DOHH2 (cell line): ENCODE results near the gene RPL28.

Source experiments
- H3F3A ChIP-seq: fragments of 200-600 bp; sonication (generic), shearing (Covaris generic); 2 replicates; pipeline ENCODE4 v1.6.0; 2016; ENCODE audit warnings: antibody characterized with exemption, mild to moderate bottlenecking; ENCODE audit not compliant: control insufficient read depth, insufficient read depth
- H3K27ac ChIP-seq: fragments of 200-600 bp; sonication (generic); 2 replicates; pipeline ENCODE4 v1.5.1; 2014; ENCODE audit warnings: low read depth, mild to moderate bottlenecking, low read length, moderate library complexity
- H3K27me3 ChIP-seq: fragments of 200-600 bp; sonication (generic); 2 replicates; pipeline ENCODE4 v1.6.1; 2014; ENCODE audit warnings: mild to moderate bottlenecking, low read length, mixed read lengths; ENCODE audit not compliant: control insufficient read depth
- H3K36me3 ChIP-seq: fragments of 200-600 bp; sonication (generic); 2 replicates; pipeline ENCODE4 v1.6.1; 2014; ENCODE audit warnings: mild to moderate bottlenecking, low read length, moderate library complexity, mixed read lengths; ENCODE audit not compliant: control insufficient read depth
- H3K4me1 ChIP-seq: fragments of 200-600 bp; sonication (generic); 2 replicates; pipeline ENCODE4 v1.6.1; 2014; ENCODE audit warnings: mild to moderate bottlenecking, low read length, mixed read lengths; ENCODE audit not compliant: control insufficient read depth
- H3K4me2 ChIP-seq: fragments of 200-600 bp; sonication (generic); 2 replicates; pipeline ENCODE4 v1.6.0; 2014; ENCODE audit warnings: mild to moderate bottlenecking, low read length, moderate library complexity
- H3K4me3 ChIP-seq: fragments of 200-600 bp; sonication (generic); 2 replicates; pipeline ENCODE4 v1.5.1; 2014; ENCODE audit warnings: mild to moderate bottlenecking, low read length, mixed read lengths
- H3K79me2 ChIP-seq: fragments of 200-600 bp; sonication (generic); 2 replicates; pipeline ENCODE4 v1.6.1; 2014; ENCODE audit warnings: mild to moderate bottlenecking, low read length, mixed read lengths; ENCODE audit not compliant: control insufficient read depth
- H3K9me2 ChIP-seq: fragments of 200-600 bp; sonication (generic); replicated peaks from 2 replicates; pipeline ENCODE4 v1.6.1; 2014; ENCODE audit warnings: mild to moderate bottlenecking, low read length, mixed read lengths; ENCODE audit not compliant: control insufficient read depth
- H3K9me3 ChIP-seq: fragments of 200-600 bp; sonication (generic); 2 replicates; pipeline ENCODE4 v1.6.1; 2014; ENCODE audit warnings: antibody characterized with exemption, low read length, mixed read lengths; ENCODE audit not compliant: control insufficient read depth, insufficient read depth
- H4K20me1 ChIP-seq: fragments of 200-600 bp; sonication (generic); 2 replicates; pipeline ENCODE4 v1.6.0; 2014; ENCODE audit warnings: low read depth, mild to moderate bottlenecking, antibody characterized with exemption, low read length, moderate library complexity; ENCODE audit not compliant: control insufficient read depth, insufficient read depth
- EZH2phosphoT487 ChIP-seq: fragments of 200-600 bp; sonication (generic); IDR thresholded peaks from 2 replicates; pipeline ENCODE4 v1.6.1; 2017; ENCODE audit warnings: borderline replicate concordance, mild to moderate bottlenecking, antibody characterized with exemption, low read length, moderate library complexity, mixed read lengths
- TF ChIP-seq, protein P1 (sequence below): fragments of 200-600 bp; sonication (generic); IDR thresholded peaks from one replicate; pipeline ENCODE4 v1.5.1; 2014; ENCODE audit warnings: antibody characterized with exemption, mild to moderate bottlenecking, low read depth, low read length; ENCODE audit not compliant: poor library complexity, severe bottlenecking

Gene RPL28

DNA sequence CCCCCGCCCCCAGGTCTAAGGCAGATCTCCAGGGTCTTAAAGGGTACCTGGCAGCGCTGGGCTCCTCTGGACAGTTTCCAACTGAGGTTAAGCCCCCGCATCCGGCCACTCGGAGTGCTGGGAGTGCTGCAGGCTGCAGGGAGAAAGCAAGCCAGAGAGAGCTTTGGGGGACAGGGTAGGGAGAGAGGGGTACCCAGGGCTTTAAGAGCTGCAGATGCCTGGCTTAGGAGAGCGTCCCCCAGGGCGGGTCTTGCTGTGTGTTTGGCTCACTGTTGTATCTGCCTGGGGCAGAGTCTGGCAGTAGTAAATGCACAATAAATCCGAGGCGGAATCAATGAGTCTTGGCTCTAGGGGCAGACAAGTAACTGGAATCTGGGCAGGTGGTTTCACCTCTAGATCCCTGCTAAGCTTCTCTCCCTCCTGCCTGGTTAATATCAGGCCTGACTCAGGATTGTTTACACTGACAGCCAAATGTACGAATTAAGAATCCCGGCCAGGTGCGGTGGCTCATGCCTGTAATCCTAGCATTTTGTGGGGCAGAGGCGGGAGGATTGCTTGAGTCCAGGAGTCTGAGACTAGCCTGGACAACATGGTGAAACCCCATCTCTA is 30.4 kb upstream of the RPL28 start:
- Histone ChIP-seq H3K27ac (no peak overlapping the region), H3K36me3 (no peaks in the 10 kb centered on the region), H3K27me3 (peaks cover 43% of the 10 kb centered on the region), H3F3A (no peaks in the 10 kb centered on the region), H3K4me3 (no peak overlapping the region), H3K9me2 (no peaks in the 10 kb centered on the region), H3K4me1 (peaks cover 11% of the 10 kb centered on the region), H4K20me1 (no peaks in the 10 kb centered on the region), H3K4me2 (no peak overlapping the region), H3K9me3 (no peaks in the 10 kb centered on the region), H3K79me2 (no peaks in the 10 kb centered on the region)
- TF ChIP-seq, protein P1, sequence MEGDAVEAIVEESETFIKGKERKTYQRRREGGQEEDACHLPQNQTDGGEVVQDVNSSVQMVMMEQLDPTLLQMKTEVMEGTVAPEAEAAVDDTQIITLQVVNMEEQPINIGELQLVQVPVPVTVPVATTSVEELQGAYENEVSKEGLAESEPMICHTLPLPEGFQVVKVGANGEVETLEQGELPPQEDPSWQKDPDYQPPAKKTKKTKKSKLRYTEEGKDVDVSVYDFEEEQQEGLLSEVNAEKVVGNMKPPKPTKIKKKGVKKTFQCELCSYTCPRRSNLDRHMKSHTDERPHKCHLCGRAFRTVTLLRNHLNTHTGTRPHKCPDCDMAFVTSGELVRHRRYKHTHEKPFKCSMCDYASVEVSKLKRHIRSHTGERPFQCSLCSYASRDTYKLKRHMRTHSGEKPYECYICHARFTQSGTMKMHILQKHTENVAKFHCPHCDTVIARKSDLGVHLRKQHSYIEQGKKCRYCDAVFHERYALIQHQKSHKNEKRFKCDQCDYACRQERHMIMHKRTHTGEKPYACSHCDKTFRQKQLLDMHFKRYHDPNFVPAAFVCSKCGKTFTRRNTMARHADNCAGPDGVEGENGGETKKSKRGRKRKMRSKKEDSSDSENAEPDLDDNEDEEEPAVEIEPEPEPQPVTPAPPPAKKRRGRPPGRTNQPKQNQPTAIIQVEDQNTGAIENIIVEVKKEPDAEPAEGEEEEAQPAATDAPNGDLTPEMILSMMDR = no peak
- no peak for TF ChIP-seq EZH2phosphoT487

DNA sequence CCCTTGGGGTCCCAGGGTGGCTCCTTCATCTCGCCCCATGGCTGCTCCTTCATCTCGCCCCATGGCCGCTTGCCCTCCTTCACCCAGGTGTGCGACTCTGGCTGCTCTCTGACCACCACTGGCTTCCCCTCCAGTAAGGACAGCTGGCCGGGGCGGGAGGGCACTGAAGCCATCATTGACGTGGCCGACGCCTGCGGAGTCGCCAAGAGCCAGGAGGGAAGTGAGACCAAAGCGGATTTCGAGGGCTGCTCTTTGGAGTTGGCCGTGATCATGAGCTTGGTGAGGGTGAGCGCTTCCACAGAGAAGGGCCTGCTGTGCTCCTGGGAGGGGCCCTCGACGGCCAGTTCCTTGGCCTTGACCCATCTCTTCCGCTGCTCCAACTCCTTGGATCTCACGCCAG is 27.2 kb upstream of the RPL28 start:
- H3K36me3 ChIP-seq = no peaks in the 10 kb centered on the region
- no peak overlapping the region for H3K4me2 ChIP-seq
- H3K9me3 ChIP-seq = no peaks in the 10 kb centered on the region
- H3K27ac ChIP-seq = no peak overlapping the region
- no peaks in the 10 kb centered on the region for H3F3A ChIP-seq
- TF ChIP-seq EZH2phosphoT487 = no peak
- TF ChIP-seq, protein P1 = no peak
- no peaks in the 10 kb centered on the region for H4K20me1 ChIP-seq
- H3K9me2 ChIP-seq = no peaks in the 10 kb centered on the region
- H3K79me2 ChIP-seq = no peaks in the 10 kb centered on the region
- peaks cover 8% of the 10 kb centered on the region for H3K4me1 ChIP-seq
- H3K4me3 ChIP-seq = no peak overlapping the region
- peaks cover 24% of the 10 kb centered on the region for H3K27me3 ChIP-seq

DNA sequence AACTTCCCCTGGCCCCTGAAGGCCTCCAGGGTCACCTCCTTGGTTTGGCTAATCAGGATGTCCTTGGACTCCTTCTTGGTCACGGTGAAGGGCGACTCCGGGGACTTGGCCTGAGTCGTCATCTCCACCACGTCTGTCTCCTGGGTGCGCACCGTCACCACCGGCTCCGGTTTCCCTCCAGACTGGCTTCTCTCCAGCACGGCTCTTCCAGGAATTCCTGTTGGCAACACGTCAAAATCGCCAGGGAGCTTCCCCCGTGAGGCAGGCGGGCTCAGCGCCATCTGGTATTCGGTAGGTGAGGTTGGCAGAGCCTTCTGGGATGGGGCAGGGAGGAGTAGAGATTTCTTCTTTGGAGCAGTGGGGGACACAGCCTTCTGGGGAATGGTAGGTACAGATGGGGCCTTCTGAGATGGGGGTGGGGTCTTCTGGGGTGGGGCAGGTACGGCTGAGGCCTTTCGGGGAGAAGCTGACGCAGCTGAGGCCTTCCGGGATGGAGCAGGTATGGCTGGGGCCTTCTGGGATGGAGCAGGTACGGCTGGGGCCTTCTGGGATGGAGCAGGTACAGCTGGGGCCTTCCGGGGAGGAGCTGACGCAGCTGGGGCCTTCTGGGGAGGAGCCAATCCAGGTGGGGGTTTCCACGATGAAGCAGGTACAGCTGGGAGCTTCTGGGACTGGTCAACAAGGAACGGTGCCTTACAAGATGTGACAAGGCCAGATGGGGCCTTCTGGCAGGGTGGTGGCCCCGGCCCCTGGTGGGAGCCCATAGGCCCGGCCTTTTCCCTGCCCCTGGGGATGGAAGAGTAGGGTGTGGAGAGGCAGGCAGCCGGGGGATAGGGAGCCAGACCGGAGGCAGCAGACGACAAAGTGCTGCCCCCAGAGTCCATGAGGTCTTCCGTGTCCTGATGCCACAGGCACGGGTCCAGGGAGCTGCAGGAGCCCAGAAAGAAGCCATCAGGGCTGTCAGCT is 26.5 kb upstream of the RPL28 start:
- no peaks in the 10 kb centered on the region for H3F3A ChIP-seq
- H3K27me3 ChIP-seq = peaks cover 20% of the 10 kb centered on the region
- H4K20me1 ChIP-seq = no peaks in the 10 kb centered on the region
- no peaks in the 10 kb centered on the region for H3K79me2 ChIP-seq
- no peaks in the 10 kb centered on the region for H3K9me2 ChIP-seq
- no peak overlapping the region for H3K4me2 ChIP-seq
- no peak overlapping the region for H3K4me3 ChIP-seq
- no peaks in the 10 kb centered on the region for H3K9me3 ChIP-seq
- H3K4me1 ChIP-seq = peaks cover 4% of the 10 kb centered on the region
- H3K36me3 ChIP-seq = no peaks in the 10 kb centered on the region
- H3K27ac ChIP-seq = no peak overlapping the region
- TF ChIP-seq, protein P1 = no peak
- no peak for TF ChIP-seq EZH2phosphoT487
